Gastrocnemius medialis (tissue), 4 donors: ENCODE results near the gene NCCRP1.

ENCODE experiments used
- POLR2A ChIP-seq, 2 donors: fragments of 450-650 bp; IDR thresholded peaks; one replicate each; pipeline ENCODE4 v1.6.1; 2017; ENCODE audit warnings: antibody characterized with exemption in 2 of 2, mild to moderate bottlenecking in 2 of 2, moderate library complexity in 2 of 2
- TF ChIP-seq, protein P1 (sequence below), 5 experiments: fragments of 450-650 bp in 3 of 5; fragments of 200-600 bp in 2 of 5; sonication (generic) in 2 of 5; IDR thresholded peaks in 4 of 5; conservative IDR thresholded peaks in 1 of 5; 1 replicate in 4 of 5; 2 replicates in 1 of 5; pipeline ENCODE4 v1.5.1; 2016 to 2019; ENCODE audit warnings: antibody characterized with exemption in 5 of 5, mild to moderate bottlenecking in 3 of 5, moderate library complexity in 3 of 5

DNA sequence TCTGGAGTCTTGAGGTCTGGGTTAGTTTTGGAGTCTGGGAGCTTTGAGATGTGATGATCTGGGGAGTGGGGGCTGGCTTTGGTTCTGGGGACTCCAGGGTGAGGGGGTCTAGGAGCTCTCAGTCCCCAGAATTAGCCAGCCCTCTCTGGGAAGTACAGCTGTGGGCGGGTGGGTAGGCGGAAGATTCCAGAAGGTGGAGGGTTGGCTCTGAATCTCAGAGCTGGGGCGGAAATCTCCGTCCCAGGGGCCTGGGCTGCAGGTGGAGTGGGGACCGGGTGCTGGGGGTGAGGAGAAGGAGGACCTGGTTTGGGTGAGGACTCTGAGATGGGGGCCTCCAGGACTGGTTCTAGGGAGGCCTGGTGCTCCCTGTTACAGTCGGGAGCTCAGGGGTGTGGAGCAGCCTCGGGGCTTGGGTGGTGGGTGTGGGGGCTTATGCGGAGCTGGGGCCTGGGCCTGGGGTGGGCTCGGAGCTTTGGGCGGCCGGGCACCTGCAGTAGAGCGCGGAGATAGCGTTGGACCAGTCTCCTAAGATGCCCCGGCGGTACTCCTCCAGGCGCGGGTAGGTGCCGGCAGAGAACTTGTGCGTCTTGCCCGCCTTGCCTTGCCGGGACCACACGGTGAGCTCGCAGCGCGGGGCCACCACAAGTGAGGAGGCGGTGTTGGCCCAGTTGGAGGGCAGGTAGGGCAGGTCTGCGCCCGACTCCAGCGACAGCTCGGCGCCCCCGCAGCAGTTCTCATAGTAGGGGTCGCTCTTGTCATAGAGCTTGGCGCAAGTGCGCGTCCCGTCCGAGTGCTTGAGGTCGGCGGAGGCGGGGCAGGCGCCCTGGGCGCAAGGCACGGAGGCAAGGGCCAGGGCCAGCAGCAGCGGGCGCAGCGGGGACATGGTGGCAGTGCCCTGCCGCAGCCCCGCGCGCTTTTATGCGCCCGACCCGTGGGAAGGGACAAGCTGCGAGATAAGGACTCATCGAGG lies 6.9 kb downstream of the NCCRP1 start, which contains the start of gene SYCN:
- TF ChIP-seq, protein P1, sequence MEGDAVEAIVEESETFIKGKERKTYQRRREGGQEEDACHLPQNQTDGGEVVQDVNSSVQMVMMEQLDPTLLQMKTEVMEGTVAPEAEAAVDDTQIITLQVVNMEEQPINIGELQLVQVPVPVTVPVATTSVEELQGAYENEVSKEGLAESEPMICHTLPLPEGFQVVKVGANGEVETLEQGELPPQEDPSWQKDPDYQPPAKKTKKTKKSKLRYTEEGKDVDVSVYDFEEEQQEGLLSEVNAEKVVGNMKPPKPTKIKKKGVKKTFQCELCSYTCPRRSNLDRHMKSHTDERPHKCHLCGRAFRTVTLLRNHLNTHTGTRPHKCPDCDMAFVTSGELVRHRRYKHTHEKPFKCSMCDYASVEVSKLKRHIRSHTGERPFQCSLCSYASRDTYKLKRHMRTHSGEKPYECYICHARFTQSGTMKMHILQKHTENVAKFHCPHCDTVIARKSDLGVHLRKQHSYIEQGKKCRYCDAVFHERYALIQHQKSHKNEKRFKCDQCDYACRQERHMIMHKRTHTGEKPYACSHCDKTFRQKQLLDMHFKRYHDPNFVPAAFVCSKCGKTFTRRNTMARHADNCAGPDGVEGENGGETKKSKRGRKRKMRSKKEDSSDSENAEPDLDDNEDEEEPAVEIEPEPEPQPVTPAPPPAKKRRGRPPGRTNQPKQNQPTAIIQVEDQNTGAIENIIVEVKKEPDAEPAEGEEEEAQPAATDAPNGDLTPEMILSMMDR (IDR thresholded peaks at IDR 0.05 in 4 of 5, conservative IDR thresholded peaks at IDR 0.05 in 1 of 5), result no peak
- no peak for TF ChIP-seq POLR2A (IDR thresholded peaks at IDR 0.05)
